NCI-H82 treated with DMSO at 0.1 percent for 48 hours (cell line): Measurements from ENCODE around the gene DYSF.
"Not testable (repeated sequence)": the region's sequence is repeated elsewhere in the genome, so short reads cannot be mapped to it uniquely, and the experiment has no call there.

Experiments
- DNase-seq: peaks from one replicate; lab custom pipeline; 2025; ENCODE audit not compliant: unreplicated experiment; lab: John Stamatoyannopoulos, UW

The DYSF gene

DNA sequence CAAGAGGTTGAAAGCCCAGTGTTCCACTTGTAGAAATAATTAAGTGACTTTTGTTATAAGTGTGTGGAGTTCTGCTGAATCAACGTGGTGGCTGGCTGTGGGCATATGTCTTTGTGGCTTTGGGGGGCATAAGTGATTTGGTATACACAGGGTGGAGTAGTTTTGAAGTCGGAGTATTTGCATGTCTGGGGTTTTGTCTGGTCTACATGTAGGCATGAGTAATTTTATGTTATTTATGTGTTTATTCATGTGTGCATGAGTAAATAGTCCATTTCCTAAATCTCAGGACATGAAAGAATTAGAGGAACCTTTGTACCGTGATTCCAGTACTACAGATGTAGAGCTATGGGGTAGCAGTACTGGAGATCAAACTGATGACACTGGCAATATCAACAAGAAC, 179.7 kb downstream of the DYSF start:
- DNase-seq = no peak

DNA sequence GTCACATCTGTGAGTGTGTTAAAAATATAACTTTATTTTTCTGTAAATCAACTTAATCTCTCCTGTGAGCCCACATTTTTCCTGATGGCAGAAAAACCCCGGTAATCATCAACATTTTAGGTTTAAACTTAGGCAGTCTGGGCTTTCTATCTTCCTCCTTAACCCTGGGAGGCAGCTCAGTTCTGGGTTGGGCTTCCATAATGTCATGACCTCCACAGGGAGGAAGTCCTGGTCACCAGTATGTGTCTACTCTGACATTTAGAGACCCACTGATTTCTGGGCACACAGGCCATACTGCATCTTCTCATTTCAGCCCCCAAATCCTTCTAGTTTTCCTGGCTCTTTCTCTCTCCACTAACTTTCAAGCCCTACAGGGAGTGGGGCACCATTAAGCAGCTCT, 181.2 kb downstream of the DYSF start:
- DNase-seq = no peak

DNA sequence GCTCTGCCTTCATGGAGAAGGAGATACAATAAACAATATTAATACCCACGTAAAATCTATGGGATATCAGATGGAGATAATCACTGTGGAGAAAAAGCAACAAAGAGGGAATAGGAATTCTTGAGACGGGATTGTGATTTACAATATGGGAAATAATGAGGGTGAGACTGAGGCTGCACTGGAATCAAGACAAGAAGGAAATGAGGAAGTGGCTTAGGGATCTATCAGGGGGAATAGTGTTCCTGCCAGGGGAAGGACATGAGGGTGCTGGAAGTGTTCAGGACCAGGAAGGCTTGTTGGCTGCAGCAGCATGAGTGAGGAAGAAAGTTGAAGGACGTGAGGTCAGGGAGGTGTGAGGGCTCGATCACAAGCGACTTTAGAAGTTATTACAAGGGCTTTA, 182.4 kb downstream of the DYSF start:
- no peak for DNase-seq

DNA sequence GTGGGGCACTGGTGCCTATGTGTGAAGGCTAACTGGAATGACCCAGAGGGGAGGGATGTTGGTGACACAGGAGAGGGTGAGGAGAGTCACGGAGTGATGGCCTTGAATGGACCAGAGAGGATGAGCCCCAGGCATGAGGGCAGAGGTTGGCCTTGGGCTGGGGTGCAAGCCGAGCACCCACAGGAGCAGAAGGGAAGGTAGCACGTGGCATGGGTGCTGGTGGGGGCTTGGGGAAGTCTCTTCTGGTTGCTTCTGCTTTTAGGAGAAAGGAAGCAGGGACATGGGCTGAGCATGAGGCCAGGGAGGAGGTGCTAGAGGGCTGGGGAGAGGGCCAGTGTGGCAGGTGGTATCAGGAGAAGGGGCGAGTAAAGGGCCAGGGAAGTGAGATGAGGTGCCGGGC, 183.8 kb downstream of the DYSF start:
- no peak for DNase-seq

DNA sequence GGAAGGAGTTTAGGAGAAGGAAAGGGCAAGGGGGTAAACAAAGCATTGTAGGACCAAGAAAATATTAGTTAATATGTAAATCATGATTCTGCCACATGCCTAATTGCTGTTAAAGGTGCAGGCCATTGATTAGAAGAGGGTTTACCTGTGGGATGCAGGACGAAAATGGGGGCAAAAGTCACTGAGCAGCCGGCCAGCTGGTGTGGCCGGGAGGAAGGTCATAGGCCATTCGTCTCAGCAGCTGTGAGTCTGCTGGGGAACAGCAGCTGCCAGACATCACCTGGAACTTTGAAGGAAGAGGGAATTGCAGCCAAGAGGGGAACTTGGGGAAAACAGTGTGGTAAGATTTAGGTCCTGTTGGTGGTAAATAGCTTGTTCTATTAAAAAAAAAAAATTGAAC, 184.4 kb downstream of the DYSF start:
- DNase-seq = no peak

DNA sequence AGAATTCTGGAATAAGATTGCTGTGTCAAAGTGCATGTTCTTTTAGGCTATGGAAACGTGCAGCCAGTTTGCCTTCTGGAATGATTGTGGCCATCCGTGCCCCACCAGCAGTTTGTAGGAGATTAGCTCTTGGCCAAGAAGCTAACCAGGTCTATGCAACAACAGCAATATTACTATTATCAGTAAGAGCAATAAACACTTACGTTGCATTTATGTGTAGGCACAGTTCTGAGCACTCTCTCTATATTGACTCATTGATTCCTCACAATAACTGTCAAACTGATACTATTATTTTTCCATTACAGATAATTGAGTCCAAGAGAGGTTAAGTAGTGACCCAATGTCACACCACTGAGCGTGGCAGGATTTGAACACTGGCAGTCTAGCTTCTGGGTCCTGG, 186.4 kb downstream of the DYSF start:
- no peak for DNase-seq

DNA sequence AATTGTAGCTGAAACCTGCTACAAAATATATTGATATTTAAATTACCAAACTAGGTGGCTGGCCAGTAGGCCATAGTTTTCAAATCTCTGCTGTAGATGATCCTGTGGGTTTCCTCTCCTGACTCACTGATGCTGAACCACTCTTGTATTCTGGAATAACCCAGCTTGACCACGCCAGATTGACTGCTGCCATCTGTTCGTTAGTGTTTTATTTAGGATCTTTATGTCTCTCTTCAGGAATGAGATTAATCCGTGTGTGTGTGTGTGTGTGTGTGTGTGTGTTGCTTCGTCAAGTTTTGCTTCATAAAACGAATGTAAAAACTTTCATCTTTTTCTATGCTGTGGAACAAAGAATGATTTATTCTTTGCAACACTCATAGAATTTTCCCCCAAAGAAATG, 187.1 kb downstream of the DYSF start:
- DNase-seq = peak; percentile 3

DNA sequence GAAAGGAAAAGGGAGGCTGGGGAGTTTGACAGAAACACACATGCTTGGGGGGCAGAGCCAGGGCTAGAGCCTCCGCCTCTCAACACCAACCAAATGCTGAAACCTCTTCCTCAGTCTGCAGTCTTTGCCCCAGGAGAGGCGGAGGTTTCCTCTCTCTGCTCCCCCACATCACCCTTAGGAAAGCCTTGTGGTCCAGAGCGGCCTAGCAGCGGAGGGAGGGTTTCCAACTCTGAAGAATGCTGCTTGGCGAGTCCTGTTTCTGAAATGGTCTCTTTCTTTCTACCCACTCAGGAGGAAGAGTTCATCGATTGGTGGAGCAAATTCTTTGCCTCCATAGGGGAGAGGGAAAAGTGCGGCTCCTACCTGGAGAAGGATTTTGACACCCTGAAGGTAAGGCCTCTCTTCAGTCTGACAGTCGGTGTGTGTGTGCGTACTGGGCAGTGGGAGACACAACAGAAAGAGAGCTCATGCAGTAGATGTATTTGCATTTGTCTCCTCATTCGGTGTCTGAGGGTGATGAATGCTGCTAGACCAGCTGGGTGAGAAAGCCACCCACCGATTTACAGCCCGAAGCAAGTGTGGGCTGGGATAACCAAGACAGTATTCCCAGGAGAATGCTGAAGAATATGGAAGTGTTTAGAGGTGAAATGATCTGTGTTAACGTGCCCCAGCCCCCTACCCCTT, 190.5 kb downstream of the DYSF start:
- DNase-seq = no peak

DNA sequence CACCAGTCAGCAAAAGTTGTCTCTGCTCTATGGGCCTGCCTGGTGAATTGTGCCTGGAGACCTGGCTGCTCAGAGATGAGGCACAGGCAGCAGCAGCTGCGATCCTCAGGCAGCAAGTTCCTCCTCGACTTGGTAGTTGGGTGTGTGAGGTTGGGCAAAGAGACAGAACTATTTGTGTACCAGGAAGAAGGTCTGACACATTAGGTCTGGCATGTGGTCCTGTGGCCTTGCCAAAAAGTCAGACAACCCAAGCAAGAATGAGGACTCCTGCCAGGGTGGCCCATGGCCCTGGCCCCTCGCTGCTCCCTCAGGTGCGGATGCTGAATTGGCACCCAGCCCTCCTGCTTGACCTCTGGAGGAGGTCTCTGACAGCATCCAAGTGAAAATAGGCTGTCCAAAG, 192.7 kb downstream of the DYSF start:
- no peak for DNase-seq

DNA sequence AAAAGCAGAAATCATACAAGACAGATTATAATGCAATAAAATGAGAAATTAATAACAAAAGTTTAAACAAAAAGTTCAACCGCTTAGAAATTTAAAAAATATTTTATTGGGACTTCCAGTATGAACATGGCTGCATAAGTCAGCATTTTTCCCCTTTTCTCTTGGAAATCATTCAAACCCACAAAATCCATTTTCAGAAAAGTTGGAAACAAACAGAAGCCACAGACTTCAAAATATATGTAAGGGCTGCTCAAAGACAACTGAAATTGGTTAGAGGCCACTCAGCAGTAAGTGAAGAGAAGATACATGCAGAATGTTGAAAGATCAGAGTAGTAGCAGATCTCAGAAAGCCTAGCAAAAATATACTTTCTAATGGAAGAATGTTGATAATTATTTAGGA, 194.0 kb downstream of the DYSF start:
- no peak for DNase-seq

DNA sequence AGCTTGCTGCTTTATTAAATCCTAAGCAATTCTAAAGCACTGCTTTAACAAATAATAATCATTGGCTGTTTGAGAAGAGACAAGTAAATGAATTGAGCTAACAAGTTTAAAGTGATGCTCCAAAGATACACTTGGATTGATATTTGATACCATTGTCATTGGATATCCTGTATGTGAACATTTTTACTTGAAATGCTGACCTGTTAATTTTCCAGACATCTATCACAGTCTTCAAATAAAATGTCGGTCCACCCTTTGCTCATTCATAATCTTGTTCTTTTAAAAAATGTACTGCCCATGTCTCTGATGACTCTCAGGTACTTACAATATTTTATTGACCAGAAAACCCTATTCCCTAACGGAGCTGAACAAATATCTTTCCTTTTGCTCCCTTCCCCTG, 202.1 kb downstream of the DYSF start:
- DNase-seq = no peak

DNA sequence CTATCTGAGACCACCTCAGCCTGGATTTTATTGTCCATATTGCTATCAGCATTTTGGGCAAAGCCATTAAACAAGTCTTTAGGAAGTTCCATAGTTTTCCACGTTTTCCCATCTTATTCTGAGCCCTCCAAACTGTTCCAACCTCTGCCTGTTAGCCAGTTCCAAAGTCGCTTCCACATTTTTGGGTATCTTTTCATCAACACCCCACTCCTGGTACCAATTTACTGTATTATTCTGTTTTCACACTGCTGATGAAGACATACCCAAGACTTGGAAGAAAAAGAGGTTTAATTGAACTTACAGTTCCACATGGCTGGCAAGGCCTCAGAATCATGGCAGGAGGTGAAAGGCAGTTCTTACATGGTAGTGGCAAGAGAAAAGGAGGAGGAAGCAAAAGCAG, 204.9 kb downstream of the DYSF start:
- DNase-seq = not testable (repeated sequence)

DNA sequence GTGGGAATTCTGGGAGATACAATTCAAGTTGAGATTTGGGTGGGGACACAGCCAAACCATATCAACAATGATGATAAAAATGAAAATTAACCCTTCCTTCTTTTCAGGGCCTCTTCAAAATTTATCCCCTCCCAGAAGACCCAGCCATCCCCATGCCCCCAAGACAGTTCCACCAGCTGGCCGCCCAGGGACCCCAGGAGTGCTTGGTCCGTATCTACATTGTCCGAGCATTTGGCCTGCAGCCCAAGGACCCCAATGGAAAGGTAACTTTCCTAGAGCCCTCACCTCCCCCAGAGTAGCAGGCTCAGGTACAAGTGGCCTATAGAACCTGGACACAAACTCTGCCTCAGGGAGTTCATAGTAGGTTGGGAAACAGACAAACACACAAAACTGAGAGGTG, 205.4 kb downstream of the DYSF start:
- DNase-seq = no peak

DNA sequence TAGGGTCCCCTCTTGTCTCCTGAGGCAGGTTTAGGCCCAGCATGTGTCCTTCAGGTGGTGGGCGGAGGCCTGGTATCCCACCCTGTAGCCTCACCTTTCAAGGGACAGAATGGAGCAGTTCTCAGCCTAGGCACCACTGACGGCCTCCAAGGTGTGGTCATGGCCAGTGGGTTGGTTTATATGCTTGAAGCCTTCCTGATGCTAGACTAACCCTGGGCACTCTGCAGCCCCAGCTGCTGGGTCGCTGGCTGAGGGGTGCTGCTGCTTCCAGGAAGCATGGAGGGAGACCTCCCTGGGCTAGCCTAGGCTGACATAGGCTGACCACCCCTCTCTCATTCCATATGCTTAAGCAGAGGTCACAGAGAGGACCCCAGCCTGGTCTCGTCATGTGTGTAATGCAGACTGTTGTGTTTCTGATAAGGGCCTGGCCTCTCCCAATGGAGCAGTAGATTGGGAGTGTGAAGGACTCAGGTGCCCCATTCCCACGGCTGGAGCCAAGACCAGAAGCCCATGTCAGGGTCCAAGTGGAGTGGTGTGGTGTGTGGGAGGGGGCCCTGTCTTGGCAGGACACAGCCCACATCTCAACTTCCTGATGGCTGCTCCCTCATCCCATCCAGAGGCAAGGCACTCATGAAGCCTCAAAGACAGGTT, 206.6 kb downstream of the DYSF start:
- no peak for DNase-seq

DNA sequence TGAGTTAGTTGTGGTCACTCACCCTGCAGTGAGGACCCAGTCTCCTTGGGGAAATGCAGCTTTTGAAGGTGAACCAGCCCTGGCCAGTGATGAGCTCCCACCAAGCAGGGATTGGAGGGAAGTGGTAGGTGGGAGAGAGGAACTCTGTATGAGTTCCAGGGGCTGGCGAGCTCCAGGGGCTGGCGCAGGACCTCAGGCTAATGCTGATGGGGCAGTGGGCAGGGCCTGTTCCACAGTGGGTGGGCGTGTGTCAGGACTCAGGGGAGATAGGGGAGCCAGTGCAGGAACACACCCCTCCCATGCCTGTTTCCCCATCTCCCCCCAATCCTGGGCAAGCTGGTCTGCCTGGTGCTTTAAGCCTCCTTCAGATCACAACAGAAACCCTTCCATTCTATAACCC, 208.4 kb downstream of the DYSF start:
- DNase-seq = no peak

DNA sequence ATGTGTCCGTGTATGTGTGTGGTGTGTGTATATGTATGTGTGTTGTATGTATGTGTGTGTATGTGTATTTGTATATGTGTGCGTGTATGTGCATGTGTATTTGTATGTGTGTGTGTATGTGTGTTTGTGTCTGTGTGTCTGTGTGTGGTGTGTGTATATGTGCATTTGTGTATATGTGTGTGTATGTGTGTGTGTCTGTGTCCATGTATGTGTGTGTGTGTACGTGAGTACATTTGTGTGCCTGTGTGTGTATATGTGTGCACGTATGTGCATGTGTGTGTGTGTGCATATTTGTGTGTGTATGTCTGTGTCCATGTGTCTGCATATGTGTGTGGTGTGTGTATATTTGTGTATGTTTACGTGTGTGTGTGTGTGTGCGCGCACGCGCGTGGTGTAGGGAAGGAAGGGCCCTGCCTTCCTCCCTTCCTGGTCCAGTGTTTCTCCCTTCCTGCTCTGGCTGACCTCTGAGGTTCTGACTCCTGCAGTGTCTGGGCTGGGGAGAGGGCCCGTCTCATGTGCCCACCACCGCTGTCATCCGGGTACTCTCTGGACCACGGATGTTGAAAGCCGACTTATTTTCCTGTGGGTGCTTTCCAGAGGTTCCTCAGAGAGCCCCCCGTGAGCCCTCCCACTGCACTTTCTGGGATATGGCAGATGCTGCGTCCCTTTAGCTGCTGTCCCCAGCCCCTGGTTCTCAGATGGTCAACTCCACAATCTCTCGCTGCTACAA, 209.5 kb downstream of the DYSF start:
- DNase-seq = no peak

DNA sequence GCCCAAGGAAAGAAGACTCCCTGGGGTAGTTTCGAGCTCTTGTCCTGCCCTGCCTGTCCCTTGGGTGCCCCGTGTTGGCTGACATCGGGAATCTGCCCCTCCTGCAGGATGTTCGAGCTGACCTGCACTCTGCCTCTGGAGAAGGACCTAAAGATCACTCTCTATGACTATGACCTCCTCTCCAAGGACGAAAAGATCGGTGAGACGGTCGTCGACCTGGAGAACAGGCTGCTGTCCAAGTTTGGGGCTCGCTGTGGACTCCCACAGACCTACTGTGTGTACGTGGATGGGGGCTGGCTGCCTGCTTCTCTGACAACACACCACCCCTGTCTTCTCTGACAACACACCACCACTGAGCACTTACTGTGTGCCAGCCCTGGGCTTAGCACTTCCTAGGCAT, 210.8 kb downstream of the DYSF start:
- DNase-seq = no peak

DNA sequence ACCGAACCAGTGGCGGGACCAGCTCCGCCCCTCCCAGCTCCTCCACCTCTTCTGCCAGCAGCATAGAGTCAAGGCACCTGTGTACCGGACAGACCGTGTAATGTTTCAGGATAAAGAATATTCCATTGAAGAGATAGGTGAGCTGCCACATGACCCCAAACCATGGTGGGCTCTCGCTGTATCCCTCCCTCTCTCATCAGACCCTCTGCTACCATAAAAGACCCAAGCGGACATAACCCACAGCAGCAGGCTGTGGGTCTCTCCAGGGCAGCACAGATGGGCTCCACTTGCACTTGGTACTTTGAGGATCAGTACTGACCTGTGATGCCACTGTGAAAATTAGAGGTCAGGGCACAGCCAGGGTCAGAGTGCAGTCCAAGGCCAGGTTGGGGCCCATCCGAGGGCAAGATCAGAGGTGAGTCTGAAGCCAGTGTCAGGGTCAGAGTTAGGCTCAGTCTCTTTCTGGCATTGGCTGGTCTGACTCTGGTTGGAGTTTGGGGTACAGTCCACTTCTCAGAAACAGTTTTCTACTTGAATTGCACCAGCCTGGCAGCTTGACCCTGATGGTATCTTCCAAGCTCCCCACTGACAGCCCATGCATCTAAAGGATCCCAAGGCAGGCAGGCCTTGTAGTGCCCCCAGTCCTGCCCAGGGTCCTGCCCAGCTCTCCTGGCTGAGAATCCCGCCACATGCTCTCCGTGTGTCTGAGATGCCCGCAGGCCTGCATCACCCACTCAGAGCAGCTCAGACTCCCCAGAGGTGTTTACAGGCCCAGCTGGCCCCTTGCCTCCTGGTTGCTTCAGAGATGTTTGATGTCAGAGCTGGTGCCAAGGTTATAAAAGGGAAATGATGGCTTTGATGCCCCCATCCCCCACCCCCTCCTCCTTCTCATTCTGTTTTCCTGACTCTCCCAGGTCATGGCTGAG, 212.1 kb downstream of the DYSF start:
- DNase-seq = no peak

DNA sequence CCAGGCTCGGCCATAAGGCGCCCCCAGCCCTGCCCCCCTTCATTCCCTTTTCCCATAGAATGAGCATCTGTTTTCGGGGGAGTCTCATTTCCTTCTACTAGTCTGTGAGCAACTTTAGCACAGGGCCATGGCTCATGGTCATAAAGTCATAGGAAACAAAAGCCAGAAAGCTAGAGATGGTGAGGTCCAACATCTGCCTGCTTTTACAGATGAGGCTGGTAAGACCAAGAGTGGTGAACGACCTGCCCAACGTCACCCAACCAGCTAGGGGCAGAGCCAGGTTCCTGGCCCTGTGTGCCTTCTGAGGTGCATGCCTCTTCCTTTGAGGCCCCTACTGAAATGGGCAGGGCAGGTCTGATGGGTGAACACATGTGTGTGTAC, 212.7 kb downstream of the DYSF start:
- DNase-seq = no peak

DNA sequence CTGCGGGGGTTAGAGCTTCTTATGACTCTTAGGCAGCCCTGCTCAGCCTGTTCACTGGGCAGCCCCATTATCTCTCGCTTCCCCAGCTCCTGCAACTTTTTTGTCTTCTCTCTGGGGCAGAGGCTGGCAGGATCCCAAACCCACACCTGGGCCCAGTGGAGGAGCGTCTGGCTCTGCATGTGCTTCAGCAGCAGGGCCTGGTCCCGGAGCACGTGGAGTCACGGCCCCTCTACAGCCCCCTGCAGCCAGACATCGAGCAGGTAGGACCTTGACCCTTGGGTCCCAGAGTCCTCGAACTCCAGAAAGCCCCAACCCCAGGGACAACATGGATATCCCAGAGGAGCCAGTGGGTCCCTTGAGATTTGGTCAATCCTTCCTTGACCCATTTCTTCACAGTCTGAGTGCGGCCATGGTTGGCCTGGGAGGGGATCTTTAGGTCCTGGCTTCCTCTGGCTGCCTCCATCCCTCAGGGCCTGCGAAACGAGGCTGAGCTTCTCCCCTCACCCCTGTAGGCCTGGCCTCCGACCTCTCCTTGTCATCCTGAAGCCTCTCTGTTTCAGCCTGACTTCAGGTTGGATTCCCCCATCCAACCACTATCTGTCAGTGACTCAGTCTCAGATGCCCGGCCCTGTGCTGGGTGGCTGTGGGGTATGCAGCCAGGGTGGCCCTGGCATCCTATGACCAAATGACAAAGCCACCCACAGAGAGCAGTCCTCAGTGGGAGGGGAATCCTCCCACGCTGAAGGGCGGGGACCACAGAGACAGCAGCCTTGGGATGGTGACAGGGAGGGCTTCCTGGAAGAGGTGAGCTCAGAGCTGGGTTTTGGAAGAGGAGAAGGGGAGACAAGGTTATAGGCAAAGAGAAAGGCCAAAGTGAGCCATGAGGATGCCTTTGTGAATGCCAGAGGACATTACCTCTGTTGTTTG, 214.2 kb downstream of the DYSF start:
- no peak for DNase-seq
